Mucosa of descending colon (tissue), 3 donors: ENCODE data around the gene PMS2. TPM values are rescaled to one million over a fixed set of nuclear protein-coding genes. Genes with fewer than 3 reads are reported as not detected.
"Not testable (repeated sequence)": the region's sequence is repeated elsewhere in the genome, so short reads cannot be mapped to it uniquely, and the experiment has no call there.

Experiments used
- ATAC-seq: fragments of 200-7000 bp; cut with Tn5 transposase; one replicate; pipeline ENCODE4 v1.9.1; 2020; ENCODE audit warnings: mild to moderate bottlenecking, moderate library complexity
- DNase-seq, 3 donors: peaks; one replicate each; pipeline ENCODE4 v3.0.0-alpha.2; 2020
- H3K36me3 ChIP-seq: fragments of 200-600 bp; one replicate; pipeline ENCODE4 v1.8.0; 2021; ENCODE audit warnings: low read depth, mild to moderate bottlenecking
- H3K4me1 ChIP-seq: fragments of 200-600 bp; one replicate; pipeline ENCODE4 v1.8.0; 2021; ENCODE audit warnings: low read depth, mild to moderate bottlenecking
- H3K4me3 ChIP-seq: fragments of 200-600 bp; one replicate; pipeline ENCODE4 v1.8.0; 2021; ENCODE audit warnings: mild to moderate bottlenecking
- H3K9me3 ChIP-seq: fragments of 200-600 bp; one replicate; pipeline ENCODE4 v1.8.0; 2021; ENCODE audit warnings: mild to moderate bottlenecking
- CTCF ChIP-seq: fragments of 200-600 bp; IDR thresholded peaks from one replicate; pipeline ENCODE4 v1.8.0; 2022; ENCODE audit warnings: antibody characterized with exemption, mild to moderate bottlenecking
- intact Hi-C, 2 donors: fragments of 100-400 bp; cut with DNase I in 1 of 2; cut with micrococcal nuclease in 1 of 2; formaldehyde crosslinking; loops; one replicate each; pipeline versions ENCODE4 v1.11.0 to v1.11.1; 2022; cut with DNase I, micrococcal nuclease
- long read RNA-seq, 2 donors: library from polyadenylated mRNA; unstranded; transcript quantifications; one replicate each; pipeline ENCODE4 v2.0.0, GENCODE V29; 2019 to 2021
- total RNA-seq, 3 donors: library from RNA; stranded (reverse); fragmentation: NEBNext Ultra II Directional in 2 of 3; extraction: Animal tissue kit (Norgen Biotek cat#: 25700) in 2 of 3; gene quantifications; one replicate each; pipeline versions ENCODE4 v1.2.1 to v1.2.4, GENCODE V29; 2021 to 2023
- donor health status: DM: no; HTN: no; CAD: no; lungs with moderate emphysema.
- donor health status: DM: no; HTN: no; CAD: no.
- donor health status: DM: no; HTN: yes; CAD: no.

PMS2 gene, protein sequence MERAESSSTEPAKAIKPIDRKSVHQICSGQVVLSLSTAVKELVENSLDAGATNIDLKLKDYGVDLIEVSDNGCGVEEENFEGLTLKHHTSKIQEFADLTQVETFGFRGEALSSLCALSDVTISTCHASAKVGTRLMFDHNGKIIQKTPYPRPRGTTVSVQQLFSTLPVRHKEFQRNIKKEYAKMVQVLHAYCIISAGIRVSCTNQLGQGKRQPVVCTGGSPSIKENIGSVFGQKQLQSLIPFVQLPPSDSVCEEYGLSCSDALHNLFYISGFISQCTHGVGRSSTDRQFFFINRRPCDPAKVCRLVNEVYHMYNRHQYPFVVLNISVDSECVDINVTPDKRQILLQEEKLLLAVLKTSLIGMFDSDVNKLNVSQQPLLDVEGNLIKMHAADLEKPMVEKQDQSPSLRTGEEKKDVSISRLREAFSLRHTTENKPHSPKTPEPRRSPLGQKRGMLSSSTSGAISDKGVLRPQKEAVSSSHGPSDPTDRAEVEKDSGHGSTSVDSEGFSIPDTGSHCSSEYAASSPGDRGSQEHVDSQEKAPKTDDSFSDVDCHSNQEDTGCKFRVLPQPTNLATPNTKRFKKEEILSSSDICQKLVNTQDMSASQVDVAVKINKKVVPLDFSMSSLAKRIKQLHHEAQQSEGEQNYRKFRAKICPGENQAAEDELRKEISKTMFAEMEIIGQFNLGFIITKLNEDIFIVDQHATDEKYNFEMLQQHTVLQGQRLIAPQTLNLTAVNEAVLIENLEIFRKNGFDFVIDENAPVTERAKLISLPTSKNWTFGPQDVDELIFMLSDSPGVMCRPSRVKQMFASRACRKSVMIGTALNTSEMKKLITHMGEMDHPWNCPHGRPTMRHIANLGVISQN
- 10 to 100 TPM in 2 of 3 donors, 1 to 10 TPM in 1; 9.8 to 12.4 (median 12.1) TPM for total RNA-seq
- long read RNA-seq, donor 1, partial matches to known transcripts, result 0 of 2 reads
- long read RNA-seq, donor 1, other reads (novel, unspliced or antisense), result 1 of 2 reads
- long read RNA-seq, donor 2, partial matches to known transcripts, result 3 of 10 reads
- long read RNA-seq, donor 2, other reads (novel, unspliced or antisense), result 4 of 10 reads

DNA sequence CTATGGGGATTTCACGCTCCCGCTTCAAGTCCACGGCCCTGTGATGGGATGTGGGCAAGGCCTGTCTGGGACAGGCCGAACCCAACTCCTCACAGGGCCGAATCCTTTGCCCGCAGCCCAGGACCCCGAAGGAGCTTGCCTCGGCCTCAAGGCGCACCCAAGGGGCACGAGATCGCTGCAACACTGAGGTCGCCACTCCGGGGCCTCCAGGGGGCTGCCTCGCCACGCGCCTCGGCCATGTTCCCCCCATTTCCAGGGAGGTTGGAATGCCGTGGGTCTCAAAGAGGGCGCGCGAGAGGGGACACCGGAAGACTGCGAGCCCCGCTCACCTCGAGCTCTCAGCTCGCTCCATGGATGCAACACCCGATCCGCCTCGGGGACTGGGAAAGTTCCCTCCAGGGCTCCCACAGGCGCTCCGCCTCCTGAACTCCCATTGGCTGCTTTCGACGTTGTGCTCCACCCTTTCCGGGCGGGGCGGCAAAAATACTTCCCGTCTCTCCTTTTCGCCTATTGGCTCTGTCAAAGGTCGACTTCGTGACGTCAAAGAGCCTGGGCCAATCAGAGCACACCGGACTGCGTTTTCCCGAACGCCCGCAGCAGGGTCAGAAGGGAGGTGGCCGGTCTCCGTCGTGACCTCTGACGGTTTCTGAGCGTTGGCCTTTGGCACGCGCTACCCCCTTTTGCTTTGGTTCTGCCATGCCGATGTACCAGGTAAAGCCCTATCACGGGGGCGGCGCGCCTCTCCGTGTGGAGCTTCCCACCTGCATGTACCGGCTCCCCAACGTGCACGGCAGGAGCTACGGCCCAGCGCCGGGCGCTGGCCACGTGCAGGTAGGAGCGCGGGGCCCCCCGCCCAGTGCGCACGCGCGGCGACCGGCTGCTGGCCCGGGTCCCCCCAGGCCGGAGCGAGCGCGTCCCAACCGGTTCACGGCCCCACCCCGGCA is at the start of gene PMS2, which contains the start of gene AIMP2:
Gene PMS2, minus strand, starts transcription at position 382 of the 944 bp plus-strand sequence. Its CDS starts 30 bp downstream, at position 352.
Gene AIMP2, plus strand, starts transcription at position 605 of the 944 bp plus-strand sequence. Its CDS starts 92 bp downstream, at position 697.
- DNase-seq (peak; percentile 98 to 100 (median 98)), ATAC-seq (peak; percentile 91)
- Histone ChIP-seq H3K4me1 (peaks cover 21% of the 10 kb centered on the region), H3K4me3 (peak within 1 kb of the TSS; percentile 48), H3K9me3 (no peaks in the 10 kb centered on the region), H3K36me3 (peaks cover 4% of the 10 kb centered on the region)
- intact Hi-C loops, result no loop called here
- TF ChIP-seq CTCF, result no peak

DNA sequence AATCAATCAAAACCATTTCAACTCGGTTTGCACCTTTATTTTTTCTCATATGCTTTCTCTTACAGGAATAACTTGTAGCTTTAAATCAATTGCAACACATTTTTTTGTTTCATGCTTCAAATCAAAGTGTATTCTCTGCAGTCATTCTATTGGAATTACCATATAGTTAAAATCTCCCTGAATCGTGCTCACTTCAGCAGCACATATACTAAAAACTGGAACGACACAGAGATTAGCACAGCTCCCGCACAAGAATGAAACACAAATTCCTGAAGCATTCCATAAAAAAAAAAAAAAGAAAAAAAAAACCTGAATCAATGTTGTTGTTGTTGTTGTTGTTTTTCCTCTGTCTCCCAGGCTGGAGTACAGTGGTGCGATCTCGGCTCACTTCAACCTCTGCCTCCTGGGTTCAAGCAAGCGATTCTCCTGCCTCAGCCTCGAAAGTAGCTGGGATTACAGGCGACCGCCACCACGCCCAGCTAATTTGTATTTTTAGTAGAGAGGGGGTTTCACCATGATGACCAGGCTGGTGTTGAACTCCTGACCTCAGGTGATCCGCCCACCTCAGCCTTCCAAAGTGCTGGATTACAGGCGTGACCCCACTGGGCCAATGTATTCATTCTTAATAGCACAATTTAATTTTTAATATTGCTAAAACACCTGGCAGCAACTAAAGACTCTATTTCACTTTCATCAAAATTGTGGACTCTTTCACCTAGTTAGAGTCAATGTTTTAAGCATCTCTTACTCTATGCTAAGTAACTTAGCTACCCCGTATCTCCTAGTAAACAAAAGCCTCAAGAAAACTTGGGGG is 48.7 kb upstream of the PMS2 start:
- no peak for TF ChIP-seq CTCF
- Histone ChIP-seq H3K9me3 (no peaks in the 10 kb centered on the region), H3K36me3 (peaks cover 5% of the 10 kb centered on the region), H3K4me3 (no peak overlapping the region), H3K4me1 (peaks cover 15% of the 10 kb centered on the region)
- intact Hi-C loops, result no loop called here
- DNase-seq (no peak), ATAC-seq (no peak)

DNA sequence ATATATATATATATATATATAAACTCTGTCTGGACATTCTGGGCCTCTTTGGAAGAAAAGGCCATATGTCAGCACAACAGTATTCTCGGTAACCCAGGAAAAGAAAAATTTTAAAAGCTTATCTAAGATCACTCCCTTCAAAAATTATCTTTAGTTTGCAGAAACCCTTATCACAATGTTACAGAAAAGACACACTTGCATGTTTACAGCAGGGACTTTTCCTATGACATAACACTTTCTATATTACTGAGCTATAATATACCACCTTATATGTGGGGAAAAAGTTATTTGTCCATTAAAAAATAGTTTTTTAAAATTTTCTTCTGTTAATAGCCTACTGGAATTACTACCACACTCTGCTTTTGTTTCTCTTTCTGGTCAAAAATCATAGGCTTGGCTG is 47.8 kb upstream of the PMS2 start:
- ATAC-seq (no peak), DNase-seq (no peak)
- H3K9me3 ChIP-seq, result no peaks in the 10 kb centered on the region
- intact Hi-C loops, result no loop called here
- peaks cover 5% of the 10 kb centered on the region for H3K36me3 ChIP-seq
- TF ChIP-seq CTCF, result no peak
- no peak overlapping the region for H3K4me3 ChIP-seq
- H3K4me1 ChIP-seq, result peaks cover 15% of the 10 kb centered on the region

- H3K9me3 ChIP-seq, DNase-seq, ATAC-seq, H3K4me1 ChIP-seq, H3K36me3 ChIP-seq, intact Hi-C loops, H3K4me3 ChIP-seq: not testable (repeated sequence)
Measured at GRCh38 chr7:6051185-6051584, 42.3 kb upstream of the PMS2 start.

DNA sequence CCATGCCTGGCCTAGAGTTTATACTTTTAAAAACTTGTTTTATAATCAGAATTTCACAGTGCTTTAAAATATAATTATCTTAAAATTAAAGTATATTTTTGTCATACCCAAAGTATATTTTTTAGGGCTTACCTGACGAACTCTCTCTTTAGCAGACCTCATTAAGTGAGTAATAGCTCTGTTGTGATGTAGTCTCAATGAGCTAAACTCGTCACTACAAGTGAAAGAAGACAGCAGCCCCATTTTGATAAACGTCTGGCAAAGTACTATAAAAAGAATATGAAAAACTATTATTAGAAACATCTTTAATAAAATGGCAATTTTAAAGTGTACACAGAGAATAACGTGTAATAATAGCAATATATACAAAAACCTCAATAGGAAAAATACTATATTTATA is 40.9 kb upstream of the PMS2 start:
- no peak for ATAC-seq
- no peaks in the 10 kb centered on the region for H3K9me3 ChIP-seq
- intact Hi-C loops, result no loop called here
- H3K4me1 ChIP-seq, result no peaks in the 10 kb centered on the region
- H3K36me3 ChIP-seq, result peaks cover 5% of the 10 kb centered on the region
- DNase-seq, result no peak
- H3K4me3 ChIP-seq, result no peak overlapping the region
- no peak for TF ChIP-seq CTCF
